Pulmonary artery endothelial cell (primary cell): Measurements from ENCODE around the gene CRAMP1. TPM values are rescaled to one million over a fixed set of nuclear protein-coding genes. Genes with fewer than 3 reads are reported as not detected.
"Not testable (repeated sequence)": the region's sequence is repeated elsewhere in the genome, so short reads cannot be mapped to it uniquely, and the experiment has no call there.

Source experiments
- DNase-seq: peaks from one replicate; pipeline ENCODE4 v3.0.0-alpha.2; 2011; ENCODE audit warnings: low read depth, low spot score
- total RNA-seq: library from RNA; depleted of rRNA; stranded (reverse); fragments of >200 nt; gene quantifications from 2 replicates; pipeline ENCODE4 v1.2.3, GENCODE V29; 2014

The CRAMP1 gene
- total RNA-seq, 1 donor from 2014 or later, result 6.7 TPM

- no peak for DNase-seq
Observed at GRCh38 chr16:1680361-1680760, 68.2 kb downstream of the CRAMP1 start.

GRCh38 chr16:1681032-1681431 lies 68.9 kb downstream of the CRAMP1 start:
- DNase-seq, result no peak

GRCh38 chr16:1687427-1688316 lies 75.5 kb downstream of the CRAMP1 start:
- DNase-seq, result no peak

- DNase-seq, result no peak
Observed at GRCh38 chr16:1688807-1689560, 76.8 kb downstream of the CRAMP1 start.

- no peak for DNase-seq
Observed at GRCh38 chr16:1689853-1690252, 77.7 kb downstream of the CRAMP1 start.

- DNase-seq, result no peak
Observed at GRCh38 chr16:1690810-1691209, 78.7 kb downstream of the CRAMP1 start.

GRCh38 chr16:1691276-1691675 lies 79.1 kb downstream of the CRAMP1 start:
- DNase-seq, result no peak

- DNase-seq, result no peak
Observed at GRCh38 chr16:1691956-1692355, 79.8 kb downstream of the CRAMP1 start.

GRCh38 chr16:1696863-1697262 lies 84.7 kb downstream of the CRAMP1 start:
- DNase-seq, result no peak

GRCh38 chr16:1698680-1699079 lies 86.5 kb downstream of the CRAMP1 start:
- DNase-seq, result no peak

GRCh38 chr16:1700246-1700645 lies 88.1 kb downstream of the CRAMP1 start:
- no peak for DNase-seq

GRCh38 chr16:1701216-1701878 lies 89.2 kb downstream of the CRAMP1 start:
- DNase-seq, result no peak

- not testable (repeated sequence) for DNase-seq
Observed at GRCh38 chr16:1705324-1705687, 93.1 kb downstream of the CRAMP1 start.

GRCh38 chr16:1705688-1706385 lies 93.7 kb downstream of the CRAMP1 start, which contains the start of gene MAPK8IP3:
TSS of gene MAPK8IP3 (plus strand) at chr16:1706195. CDS start at chr16:1706340, 145 bp downstream.
- peak; percentile 48 for DNase-seq

- no peak for DNase-seq
Observed at GRCh38 chr16:1706386-1707192, 94.4 kb downstream of the CRAMP1 start.

GRCh38 chr16:1707193-1707790 lies 95.1 kb downstream of the CRAMP1 start:
- DNase-seq, result no peak

GRCh38 chr16:1708083-1708767 lies 96.1 kb downstream of the CRAMP1 start:
- DNase-seq, result no peak

GRCh38 chr16:1708768-1709180 lies 96.6 kb downstream of the CRAMP1 start:
- no peak for DNase-seq

- no peak for DNase-seq
Observed at GRCh38 chr16:1709356-1709755, 97.2 kb downstream of the CRAMP1 start.
